Liver (tissue), 9 donors: Measurements from ENCODE around the gene NDUFA11. TPM values are rescaled to one million over a fixed set of nuclear protein-coding genes. Genes with fewer than 3 reads are reported as not detected.

Experiments
- DNase-seq: peaks from one replicate; pipeline ENCODE4 v3.0.0-alpha.2; 2017; ENCODE audit warnings: low spot score
- H3K27ac ChIP-seq, 2 donors: one replicate each; pipeline ENCODE4 v1.7.0; 2013; ENCODE audit warnings: inconsistent platforms in 2 of 2, low read length in 2 of 2, control low read depth in 1 of 2, low read depth in 1 of 2, mild to moderate bottlenecking in 1 of 2
- H3K27me3 ChIP-seq, 4 donors: one replicate each; pipeline versions ENCODE4 v1.6.1 to v1.7.0; 2013; ENCODE audit warnings: low read length in 3 of 4, inconsistent platforms in 1 of 4, mild to moderate bottlenecking in 1 of 4, moderate library complexity in 1 of 4; ENCODE audit not compliant: control insufficient read depth in 4 of 4, insufficient read depth in 4 of 4
- H3K36me3 ChIP-seq, 4 donors: one replicate each; pipeline versions ENCODE4 v1.6.1 to v1.7.0; 2013; ENCODE audit warnings: low read length in 3 of 4, mild to moderate bottlenecking in 3 of 4, low read depth in 1 of 4, moderate library complexity in 1 of 4; ENCODE audit not compliant: control insufficient read depth in 4 of 4, insufficient read depth in 3 of 4
- H3K4me1 ChIP-seq, 4 donors: one replicate each; pipeline versions ENCODE4 v1.6.1 to v1.7.0; 2013; ENCODE audit warnings: low read length in 3 of 4, mild to moderate bottlenecking in 3 of 4, moderate library complexity in 1 of 4; ENCODE audit not compliant: control insufficient read depth in 4 of 4, insufficient read depth in 4 of 4
- H3K4me3 ChIP-seq, 3 donors: one replicate each; pipeline versions ENCODE4 v1.6.1 to v1.7.0; 2013; ENCODE audit warnings: low read length in 3 of 3, control low read depth in 1 of 3, low read depth in 1 of 3, mild to moderate bottlenecking in 1 of 3
- H3K9ac ChIP-seq, 2 donors: one replicate each; pipeline ENCODE4 v1.7.0; 2013; ENCODE audit warnings: low read length in 2 of 2, mild to moderate bottlenecking in 2 of 2, moderate library complexity in 2 of 2, control low read depth in 1 of 2, low read depth in 1 of 2
- H3K9me3 ChIP-seq, 4 donors: one replicate each; pipeline versions ENCODE4 v1.6.1 to v1.7.0; 2013; ENCODE audit warnings: low read length in 3 of 4; ENCODE audit not compliant: control insufficient read depth in 4 of 4
- FOXA2 ChIP-seq: IDR thresholded peaks from 2 replicates; pipeline ENCODE4 v1.6.1; 2016; ENCODE audit warnings: antibody characterized with exemption
- HNF4A ChIP-seq, 2 donors: conservative IDR thresholded peaks; 2 replicates each; pipeline ENCODE4 v1.6.1; 2016; ENCODE audit warnings: antibody characterized with exemption in 2 of 2, mild to moderate bottlenecking in 2 of 2
- HNF4G ChIP-seq: IDR thresholded peaks from 2 replicates; pipeline ENCODE4 v1.6.1; 2016; ENCODE audit warnings: antibody characterized with exemption
- JUND ChIP-seq, 2 donors: IDR thresholded peaks; 2 replicates each; pipeline ENCODE4 v1.6.1; 2016; ENCODE audit warnings: antibody characterized with exemption in 2 of 2
- NR2F2 ChIP-seq: IDR thresholded peaks from 2 replicates; pipeline ENCODE4 v1.6.1; 2016; ENCODE audit warnings: antibody characterized with exemption
- RXRA ChIP-seq, 2 donors: IDR thresholded peaks; 2 replicates each; pipeline ENCODE4 v1.6.1; 2017 to 2018; ENCODE audit warnings: antibody characterized with exemption in 2 of 2, mild to moderate bottlenecking in 1 of 2
- TAF1 ChIP-seq: conservative IDR thresholded peaks from 2 replicates; pipeline ENCODE4 v1.6.1; 2016; ENCODE audit warnings: antibody characterized with exemption, mild to moderate bottlenecking
- YY1 ChIP-seq: IDR thresholded peaks from 2 replicates; pipeline ENCODE4 v1.6.1; 2016; ENCODE audit warnings: antibody characterized with exemption, mild to moderate bottlenecking
- WGBS: extraction: QIAGEN DNeasy Blood & Tissue Kit; methylation state at CpG from one replicate; pipeline ENCODE4 v1.1.7; 2013; 5-methylcytosine and 5-hydroxymethylcytosine counted together
- polyA plus RNA-seq, 2 donors: library from polyadenylated mRNA; stranded (reverse) in 1 of 2; unstranded in 1 of 2; fragments of 200-250 nt in 1 of 2; fragments of >200 nt in 1 of 2; fragmentation: Nextera tagmentation in 1 of 2; extraction: Ambion mirVana in 1 of 2; gene quantifications; one replicate each; pipeline versions ENCODE4 v1.2.1 to v1.2.3, GENCODE V29; 2013 to 2015
- total RNA-seq, 2 donors: library from RNA; depleted of rRNA; stranded (reverse); fragments of >200 nt; gene quantifications; one replicate each; pipeline ENCODE4 v1.2.3, GENCODE V29; 2014
- TF ChIP-seq, protein P1 (sequence below): IDR thresholded peaks from 2 replicates; pipeline ENCODE4 v1.6.1; 2016; ENCODE audit warnings: antibody characterized with exemption
- TF ChIP-seq, protein P2 (sequence below): IDR thresholded peaks from 2 replicates; pipeline ENCODE4 v1.6.1; 2016; ENCODE audit warnings: antibody characterized with exemption
- donor health status: healthy.
- donor health status: healthy.
- donor health status: healthy.
- donor health status: healthy.
- donor health status: healthy.

Gene NDUFA11
- total and polyA plus RNA-seq, 4 donors, result 127 to 394 (median 226) TPM

DNA sequence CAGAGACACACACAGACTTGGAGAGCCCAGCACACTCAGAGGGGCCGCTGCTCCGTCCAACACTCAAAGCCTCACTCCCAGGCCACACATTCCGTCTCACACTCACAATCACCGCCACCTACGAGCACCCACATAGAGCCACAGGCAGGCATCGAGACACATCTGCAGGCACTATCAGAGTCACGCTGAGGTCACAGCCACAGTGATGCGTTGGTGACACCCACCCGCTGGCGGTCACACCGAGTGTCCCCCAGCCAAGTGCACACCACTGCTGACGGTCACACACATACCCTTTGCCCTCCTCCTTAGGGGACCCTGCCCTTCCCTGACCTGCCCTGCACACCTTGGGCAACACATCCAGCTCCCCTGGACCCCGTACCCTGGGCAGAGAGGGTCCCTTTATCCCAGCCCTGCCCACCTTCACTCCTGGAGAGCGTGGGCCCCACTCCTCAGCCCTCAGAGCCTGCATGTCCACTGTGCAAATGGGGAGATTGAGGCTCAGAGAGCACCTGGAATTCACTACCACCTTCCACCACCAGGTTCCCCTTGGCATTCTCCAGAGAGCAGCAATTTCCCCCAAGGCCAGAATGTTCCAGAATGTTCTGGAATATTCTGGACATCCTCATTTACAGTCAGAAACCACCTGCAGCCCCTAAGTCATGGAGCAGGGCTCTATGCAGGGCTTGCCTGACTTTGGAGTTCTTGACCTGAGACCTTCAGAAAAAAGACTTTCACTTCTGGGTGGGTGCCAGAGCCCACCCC lies 38.7 kb downstream of the NDUFA11 start:
- 87% methylated on average over 14 of the region's 14 CpGs for WGBS

GRCh38 chr19:5864013-5864720 lies 39.4 kb downstream of the NDUFA11 start:
- Histone ChIP-seq H3K27me3 (no peaks in the 10 kb centered on the region), H3K4me3 (no peak overlapping the region), H3K36me3 (no peaks in the 10 kb centered on the region), H3K9me3 (no peaks in the 10 kb centered on the region), H3K9ac (no peak overlapping the region), H3K27ac (no peak overlapping the region), H3K4me1 (no peaks in the 10 kb centered on the region)
- TF ChIP-seq JUND (IDR thresholded peaks at IDR 0.05), result no peak
- TF ChIP-seq, protein P1, sequence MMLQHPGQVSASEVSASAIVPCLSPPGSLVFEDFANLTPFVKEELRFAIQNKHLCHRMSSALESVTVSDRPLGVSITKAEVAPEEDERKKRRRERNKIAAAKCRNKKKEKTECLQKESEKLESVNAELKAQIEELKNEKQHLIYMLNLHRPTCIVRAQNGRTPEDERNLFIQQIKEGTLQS, result no peak
- TF ChIP-seq NR2F2, result no peak
- no peak for TF ChIP-seq TAF1
- TF ChIP-seq, protein P2, sequence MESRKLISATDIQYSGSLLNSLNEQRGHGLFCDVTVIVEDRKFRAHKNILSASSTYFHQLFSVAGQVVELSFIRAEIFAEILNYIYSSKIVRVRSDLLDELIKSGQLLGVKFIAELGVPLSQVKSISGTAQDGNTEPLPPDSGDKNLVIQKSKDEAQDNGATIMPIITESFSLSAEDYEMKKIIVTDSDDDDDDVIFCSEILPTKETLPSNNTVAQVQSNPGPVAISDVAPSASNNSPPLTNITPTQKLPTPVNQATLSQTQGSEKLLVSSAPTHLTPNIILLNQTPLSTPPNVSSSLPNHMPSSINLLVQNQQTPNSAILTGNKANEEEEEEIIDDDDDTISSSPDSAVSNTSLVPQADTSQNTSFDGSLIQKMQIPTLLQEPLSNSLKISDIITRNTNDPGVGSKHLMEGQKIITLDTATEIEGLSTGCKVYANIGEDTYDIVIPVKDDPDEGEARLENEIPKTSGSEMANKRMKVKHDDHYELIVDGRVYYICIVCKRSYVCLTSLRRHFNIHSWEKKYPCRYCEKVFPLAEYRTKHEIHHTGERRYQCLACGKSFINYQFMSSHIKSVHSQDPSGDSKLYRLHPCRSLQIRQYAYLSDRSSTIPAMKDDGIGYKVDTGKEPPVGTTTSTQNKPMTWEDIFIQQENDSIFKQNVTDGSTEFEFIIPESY, result no peak
- no peak for TF ChIP-seq FOXA2
- no peak for DNase-seq
- WGBS, result 90% methylated on average over 9 of the region's 9 CpGs

More for the DNA sequence above, 38.7 kb downstream of the NDUFA11 start:
- H3K9me3 ChIP-seq, result no peaks in the 10 kb centered on the region
- no peak overlapping the region for H3K9ac ChIP-seq
- no peak overlapping the region for H3K4me3 ChIP-seq
- DNase-seq, result no peak
- H3K36me3 ChIP-seq, result no peaks in the 10 kb centered on the region
- TF ChIP-seq RXRA (IDR thresholded peaks at IDR 0.05), result no peak
- no peak for TF ChIP-seq HNF4G
- TF ChIP-seq FOXA2, result no peak
- TF ChIP-seq, protein P1, result no peak
- TF ChIP-seq HNF4A (conservative IDR thresholded peaks at IDR 0.05), result no peak
- TF ChIP-seq YY1, result no peak
- H3K27ac ChIP-seq, result no peak overlapping the region
- no peaks in the 10 kb centered on the region for H3K27me3 ChIP-seq
- peaks cover 0 to 2% (median under 1%) of the 10 kb centered on the region in 4 donors for H3K4me1 ChIP-seq

DNA sequence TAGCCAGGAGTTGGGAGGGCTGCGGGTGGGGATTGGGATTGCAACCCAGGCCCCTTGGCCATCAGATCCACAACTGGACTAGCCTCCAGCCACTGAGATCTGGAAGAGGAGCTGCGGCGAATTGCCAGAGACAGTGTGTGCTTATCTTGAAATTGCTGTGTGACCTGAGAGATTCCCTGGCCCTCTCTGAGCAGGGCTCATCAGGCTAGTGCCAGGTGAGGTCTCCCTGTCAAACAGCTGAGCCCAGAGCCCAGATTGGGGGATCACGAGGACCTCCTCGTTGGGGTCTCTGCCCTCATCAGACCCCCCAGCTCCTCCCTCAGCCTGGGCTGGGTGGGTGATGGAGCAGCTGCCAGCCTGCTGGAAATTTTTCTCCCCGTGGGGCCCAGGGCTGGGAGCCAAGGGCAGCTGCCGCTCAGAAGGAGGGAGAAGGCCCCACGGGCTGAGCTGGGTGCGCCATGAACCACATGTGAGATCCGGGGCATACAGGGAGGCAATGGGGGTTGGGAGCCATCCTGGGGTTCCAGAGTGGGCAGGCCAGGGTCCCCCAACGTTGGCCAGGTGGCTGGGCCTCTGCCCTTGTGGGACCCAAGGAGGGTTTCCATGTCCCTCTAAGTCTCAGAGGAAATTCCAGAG lies 40.4 kb downstream of the NDUFA11 start:
- Histone ChIP-seq H3K4me3 (no peak overlapping the region), H3K36me3 (no peaks in the 10 kb centered on the region), H3K27ac (no peak overlapping the region), H3K9ac (no peak overlapping the region), H3K9me3 (no peaks in the 10 kb centered on the region), H3K27me3 (no peaks in the 10 kb centered on the region), H3K4me1 (no peaks in the 10 kb centered on the region)
- 83% methylated on average over 11 of the region's 11 CpGs for WGBS
- no peak for DNase-seq
- no peak for TF ChIP-seq HNF4G
- TF ChIP-seq NR2F2, result no peak
- TF ChIP-seq, protein P2, result no peak
